COR-L47 (cell line): ENCODE measurements around the gene REXO1.
"Not testable (repeated sequence)": the region's sequence is repeated elsewhere in the genome, so short reads cannot be mapped to it uniquely, and the experiment has no call there.

Experiments used
- DNase-seq: peaks from one replicate; lab custom pipeline; 2025; lab: John Stamatoyannopoulos, UW

The REXO1 gene

DNA sequence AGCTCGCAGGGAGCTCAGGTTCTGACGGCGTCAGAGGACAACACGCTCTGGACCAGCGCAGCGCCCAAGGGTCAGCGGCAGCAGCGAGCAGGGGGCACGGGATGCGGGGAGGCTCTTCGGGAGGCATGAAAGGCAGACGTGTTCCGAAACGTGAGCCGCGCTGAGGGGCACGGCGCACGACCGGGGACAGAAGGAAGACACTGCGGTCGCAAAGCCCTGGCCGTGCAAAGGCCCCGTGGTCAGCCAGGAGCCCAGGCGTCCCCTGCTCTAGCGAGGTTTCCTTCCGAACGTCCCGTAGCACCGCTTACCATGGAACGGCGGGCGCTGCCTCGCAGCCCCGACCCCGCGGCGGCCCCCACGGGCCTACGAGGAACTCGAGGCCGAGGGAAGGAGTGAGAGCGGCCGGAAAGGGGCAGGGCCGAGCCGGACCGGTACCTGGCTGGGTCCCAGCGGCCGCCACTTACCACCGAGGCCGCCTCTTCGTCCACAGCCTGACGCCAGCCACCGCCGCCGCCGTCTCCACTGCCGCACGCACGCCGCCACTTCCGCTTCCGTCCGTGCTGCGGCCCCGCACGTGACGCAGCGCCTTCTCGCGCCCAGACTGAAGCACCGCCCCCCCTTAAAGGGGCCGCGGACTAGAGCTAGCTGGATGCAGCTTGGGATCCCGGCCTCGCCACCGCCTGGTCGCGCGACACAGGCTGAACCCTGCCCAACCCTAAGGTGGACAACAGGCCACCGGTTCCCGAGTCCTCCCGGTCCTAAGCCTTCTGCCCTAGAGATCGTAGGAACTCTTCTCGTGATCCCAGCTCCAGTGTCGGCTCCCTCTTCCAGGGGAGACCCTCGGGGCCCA, 27.6 kb upstream of the REXO1 start:
- DNase-seq: peak; percentile 86

DNA sequence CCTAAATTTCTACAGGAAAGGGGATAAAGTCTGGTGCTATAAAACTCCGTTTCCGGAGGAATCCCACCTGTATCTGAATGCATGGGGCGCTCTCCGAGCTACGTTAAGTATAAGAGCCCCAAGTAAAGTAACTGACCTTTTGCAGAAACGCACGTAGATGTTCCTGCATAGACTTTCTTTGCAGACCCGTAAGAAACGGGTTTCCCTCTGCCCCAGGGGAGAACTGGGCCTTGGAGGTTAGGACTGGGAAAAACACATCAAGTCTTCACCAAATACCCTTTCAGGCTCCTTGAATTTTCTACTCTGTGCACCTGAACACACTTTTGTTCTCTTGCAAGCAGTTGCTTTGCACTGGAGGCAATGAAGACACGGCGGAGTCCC, 27.0 kb upstream of the REXO1 start:
- DNase-seq: not testable (repeated sequence)

DNA sequence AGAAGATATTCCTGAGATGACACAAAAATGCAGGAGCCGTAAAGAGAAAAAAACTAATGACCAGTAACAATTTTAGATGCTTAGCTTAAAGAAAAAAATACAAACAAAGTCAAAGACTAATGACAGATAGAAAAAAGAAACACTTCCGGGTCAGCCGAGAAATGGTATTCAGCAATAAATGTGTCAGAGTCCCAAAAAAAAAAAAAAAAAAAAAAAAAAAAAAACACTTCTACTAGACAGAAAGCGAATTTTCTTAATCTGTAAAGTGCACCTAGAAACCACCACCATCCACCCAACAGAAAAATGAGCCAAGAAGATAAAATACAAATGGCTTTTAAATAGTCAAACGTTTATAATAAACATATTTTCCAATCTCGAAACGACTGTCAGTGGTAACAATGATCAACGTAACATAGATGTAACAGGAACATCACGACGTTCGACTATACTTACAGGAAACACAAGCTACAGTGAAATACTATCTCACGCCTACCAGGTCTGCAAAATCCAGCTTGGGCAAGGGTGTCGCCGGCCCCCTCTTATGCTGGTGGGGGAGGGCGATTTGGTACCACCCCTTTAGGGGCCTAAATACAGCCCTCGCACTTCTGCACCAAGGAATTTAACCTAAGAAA, 26.4 kb upstream of the REXO1 start:
- no peak for DNase-seq

DNA sequence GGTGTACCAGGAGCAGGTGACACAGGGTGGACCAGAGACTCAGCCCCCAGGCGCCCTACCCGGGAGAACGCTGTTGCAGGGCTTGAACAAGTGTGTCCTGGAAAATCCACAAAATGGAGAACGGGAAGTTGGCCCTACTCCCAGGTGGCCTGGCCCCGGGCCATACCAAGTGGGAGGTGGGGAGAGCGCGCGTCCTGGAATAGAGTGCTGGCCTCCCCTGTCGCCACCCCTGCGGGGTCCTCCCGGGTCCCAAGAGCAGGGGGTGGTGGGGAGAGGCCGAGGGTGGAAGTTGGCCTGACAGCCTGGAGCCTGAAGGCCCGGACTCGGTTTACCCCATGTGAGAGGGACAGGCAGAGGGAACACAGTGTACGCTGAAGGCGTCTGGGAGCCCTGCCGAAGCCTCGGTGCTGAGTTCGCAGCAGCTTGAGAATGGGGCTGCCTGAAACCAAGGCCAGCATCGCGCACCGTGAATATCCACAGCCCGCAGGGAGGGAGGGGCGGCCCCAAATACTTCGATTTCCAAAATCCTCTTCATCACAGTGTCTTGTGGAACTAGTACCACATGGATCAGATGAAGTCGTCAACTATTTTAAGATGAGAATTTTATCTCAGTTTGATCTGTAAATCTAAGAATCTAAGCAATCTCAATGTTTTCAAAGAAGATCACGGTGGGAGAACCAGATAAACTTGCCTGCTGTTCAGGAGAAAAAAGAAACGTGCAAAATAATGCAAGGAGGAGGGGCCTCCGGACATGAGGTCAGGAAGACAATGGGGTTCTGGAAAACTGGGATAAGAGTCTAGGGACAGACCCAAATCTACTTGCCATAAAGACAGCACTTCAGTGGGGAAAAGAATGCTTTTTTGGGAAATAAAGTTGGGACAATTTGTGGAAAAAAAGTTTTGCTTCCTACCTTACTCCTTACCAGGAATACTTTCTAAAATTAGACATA, 25.5 kb upstream of the REXO1 start:
- DNase-seq: no peak

DNA sequence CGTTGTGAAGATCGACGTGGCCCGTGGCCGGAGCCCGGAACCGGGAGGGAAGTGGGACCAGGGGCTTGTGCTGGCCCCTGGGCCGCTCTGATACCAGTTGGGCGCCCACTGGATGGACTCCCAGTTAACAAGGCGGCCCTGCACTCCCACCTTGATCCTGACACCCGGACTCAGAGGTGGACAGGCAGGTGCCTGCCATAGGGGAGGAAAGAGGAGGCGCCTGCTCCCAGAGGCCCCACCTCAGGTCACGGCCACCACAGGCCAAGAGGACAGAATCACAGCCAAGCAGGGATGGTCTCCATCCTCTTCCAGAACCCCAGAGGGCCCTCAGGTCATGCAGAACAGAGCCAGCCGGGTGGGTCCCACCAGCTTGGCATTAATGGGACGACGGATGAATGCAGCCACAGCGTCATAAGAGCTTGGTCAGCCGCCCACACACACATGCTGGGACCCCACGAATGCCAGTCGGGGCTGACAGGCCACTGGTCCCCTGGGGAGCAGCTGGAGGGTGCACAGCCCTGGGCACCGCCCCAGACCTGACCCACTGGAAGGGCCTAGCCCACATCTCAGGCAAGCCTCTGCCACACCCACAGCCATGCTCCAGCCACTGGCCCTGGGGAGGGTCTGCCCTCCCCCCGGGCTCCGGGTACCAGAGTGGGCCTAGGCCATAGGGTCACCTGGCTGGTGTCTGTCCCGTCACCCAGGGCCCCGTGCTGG, 24.7 kb upstream of the REXO1 start:
- DNase-seq: no peak

DNA sequence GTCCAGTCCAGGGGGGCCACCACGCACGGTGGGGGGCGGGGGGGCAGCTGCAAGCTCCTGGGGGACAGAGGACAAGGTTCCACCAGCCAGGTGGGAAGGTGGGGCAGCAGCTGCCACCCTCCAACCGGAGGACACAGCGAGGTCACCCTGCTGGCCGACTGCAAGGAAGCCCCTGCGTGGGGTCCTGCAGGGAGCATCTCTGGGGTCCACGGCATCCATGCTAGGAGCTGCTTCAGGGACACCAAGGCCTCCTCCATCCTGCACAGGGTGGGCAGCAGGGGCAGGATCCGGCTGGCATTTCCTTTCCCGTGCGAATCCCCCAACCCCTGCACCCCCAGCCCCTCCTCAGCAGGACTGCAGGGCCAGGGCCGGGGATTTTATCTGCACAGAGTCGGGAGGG, 23.3 kb upstream of the REXO1 start:
- DNase-seq: no peak

DNA sequence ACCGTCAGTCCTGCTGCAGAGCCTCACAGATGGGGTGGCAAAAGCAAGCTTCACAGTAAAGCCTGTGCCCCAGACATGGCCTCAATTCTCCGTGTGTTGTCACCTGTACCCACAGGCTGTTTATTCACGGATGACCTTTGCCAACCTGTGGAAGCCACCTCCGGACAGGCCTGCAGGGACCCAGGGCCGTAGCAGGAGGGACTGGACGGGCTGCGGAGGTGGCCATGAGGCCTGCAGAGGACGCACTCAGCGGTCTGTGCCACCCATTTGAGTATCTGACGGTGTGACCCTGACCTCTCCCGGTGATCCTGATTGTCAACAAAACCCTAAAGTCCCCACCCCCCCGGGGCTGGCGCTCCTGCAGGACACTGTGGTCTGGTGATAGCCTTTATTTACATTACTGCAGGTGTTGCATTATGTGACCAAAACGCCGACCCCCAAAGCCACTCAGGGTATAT, 22.9 kb upstream of the REXO1 start:
- DNase-seq: no peak

DNA sequence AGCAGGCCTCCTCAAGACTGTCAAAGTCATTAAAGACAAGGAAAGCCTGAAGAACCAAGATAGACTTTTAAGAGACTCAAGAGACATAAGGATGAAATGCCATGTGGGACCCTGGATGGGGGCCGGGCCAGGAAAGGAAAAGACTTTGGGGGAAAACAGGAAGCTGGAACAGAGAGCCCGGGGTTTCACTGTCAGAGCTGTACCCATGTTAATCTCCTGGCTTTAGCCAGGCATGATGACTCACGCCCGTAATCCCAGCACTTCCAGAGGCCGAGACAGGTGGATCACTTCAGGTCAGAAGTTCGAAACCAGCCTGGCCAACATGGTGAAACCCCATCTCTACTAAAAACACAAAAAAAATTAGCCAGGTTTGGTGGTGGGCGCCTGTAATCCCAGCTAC, 20.7 kb upstream of the REXO1 start:
- no peak for DNase-seq

DNA sequence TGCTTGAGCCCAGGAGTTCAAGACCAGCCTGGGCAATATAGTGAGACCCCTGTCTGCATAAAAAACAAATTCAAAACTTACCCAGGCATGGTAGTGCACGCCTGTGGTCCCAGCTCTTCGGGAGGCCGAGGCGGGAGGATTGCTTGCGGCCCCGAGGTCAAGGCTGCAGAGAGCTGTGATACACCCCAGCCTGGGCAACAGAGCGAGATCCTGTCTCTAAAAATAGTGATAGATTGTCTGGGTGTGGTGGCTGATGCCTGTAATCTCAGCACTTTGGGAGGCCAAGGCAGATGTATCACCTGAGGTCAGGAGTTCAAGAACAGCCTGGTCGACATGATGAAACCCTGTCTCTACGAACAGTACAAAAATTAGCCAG, 19.1 kb upstream of the REXO1 start:
- DNase-seq: no peak

DNA sequence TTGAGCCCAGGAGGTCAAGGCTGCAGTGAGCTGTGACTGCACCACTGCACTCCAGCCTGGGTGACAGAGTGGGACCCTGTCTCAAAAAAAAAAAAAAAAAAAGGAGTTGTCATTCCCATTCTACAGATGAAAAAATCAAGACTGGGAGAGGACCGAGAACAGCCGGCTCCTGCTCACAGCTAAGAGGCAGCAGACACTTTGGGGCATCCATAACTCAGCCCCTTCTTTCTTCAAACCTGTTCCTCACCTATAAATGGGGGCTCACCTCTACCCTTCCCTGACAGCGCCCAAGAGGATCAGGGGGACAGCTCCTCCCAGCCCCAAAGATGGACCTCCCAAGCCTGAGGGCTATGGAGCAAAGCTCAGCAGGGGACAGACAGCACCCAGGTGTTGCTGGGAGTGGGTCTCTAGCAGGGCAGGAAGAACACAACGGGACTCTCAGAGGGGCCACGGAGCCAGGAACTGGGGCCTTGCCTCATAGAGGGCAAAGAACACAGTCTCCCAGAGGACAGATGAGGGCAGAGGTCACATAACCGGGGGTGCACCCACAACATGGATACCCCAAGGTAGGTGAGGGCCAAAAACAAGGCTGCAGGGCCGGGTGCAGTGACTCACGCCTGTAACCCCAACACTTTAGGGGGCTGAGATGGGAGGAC, 18.5 kb upstream of the REXO1 start:
- no peak for DNase-seq

DNA sequence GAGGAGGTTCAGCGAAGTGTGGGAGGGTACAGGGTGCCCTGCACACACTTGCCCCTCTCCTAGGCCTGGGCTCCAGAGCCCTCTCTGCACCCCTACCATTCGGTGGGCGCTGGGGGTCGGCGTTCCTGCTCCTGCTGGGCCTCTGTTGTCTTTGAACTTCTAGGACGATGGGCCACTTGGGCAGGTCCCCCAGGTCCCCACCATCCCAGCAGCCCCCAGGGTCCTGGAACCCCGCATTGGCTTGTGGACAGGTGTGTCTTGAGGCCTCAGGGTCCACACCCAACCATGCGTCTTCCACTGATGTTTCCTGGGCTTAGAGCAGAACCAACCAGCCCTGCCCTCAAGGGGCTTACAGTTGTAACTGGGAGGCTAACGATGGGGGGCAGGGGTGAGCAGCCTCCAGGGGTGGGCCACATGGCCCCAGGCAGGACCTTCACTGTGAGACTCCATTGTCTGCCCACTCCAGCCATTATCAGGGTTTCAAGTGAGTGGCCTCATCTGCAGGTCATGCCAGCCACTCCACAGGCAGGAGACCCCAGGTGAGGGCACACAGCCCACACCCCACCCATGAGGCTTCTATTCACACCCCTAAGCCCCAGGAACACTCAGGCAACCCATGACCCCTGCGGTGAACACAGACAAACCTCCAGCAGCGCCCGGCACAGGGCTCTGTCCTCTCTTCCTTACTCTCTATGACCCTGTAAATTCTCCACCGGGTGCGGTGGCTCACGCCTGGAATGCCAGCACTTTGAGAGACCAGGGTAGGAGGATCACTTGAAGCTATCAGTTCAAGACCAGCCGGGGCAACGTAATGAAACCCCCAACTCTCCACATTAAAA, 17.1 kb upstream of the REXO1 start:
- DNase-seq: no peak

DNA sequence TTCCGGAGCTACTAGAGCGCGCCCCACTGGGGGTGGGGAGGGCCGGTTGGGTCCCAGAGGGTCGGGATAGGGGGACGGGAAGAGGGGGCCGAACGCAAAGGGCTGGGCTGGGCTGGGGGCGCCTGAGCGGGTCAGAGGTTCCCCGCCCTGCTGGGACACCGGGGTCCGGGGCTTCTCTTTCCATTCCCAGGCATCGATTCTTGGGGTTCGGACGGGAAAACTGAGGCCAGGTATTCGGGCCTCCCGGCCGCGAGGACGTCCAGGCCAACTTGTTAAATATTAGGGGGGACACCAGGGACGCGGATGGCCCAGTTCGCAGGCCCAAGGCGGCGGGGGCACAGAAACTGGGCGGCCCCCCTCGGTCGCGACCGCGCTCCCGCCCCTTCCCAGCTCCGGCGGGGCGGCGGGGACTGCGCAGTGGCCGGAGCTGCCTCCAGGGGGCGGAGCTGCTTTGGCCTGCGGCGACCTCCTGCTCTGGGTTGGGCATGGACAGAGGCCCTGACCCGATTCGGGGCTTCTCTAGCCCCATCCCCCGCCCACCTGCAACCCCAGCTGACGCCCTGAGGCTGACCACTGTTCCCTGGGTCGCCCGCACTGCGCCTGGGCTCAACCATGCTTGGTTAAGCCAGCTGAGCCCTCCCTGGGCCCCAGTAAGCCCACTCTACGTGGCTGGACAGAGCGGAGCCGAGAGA, 16.3 kb upstream of the REXO1 start:
- DNase-seq: no peak

DNA sequence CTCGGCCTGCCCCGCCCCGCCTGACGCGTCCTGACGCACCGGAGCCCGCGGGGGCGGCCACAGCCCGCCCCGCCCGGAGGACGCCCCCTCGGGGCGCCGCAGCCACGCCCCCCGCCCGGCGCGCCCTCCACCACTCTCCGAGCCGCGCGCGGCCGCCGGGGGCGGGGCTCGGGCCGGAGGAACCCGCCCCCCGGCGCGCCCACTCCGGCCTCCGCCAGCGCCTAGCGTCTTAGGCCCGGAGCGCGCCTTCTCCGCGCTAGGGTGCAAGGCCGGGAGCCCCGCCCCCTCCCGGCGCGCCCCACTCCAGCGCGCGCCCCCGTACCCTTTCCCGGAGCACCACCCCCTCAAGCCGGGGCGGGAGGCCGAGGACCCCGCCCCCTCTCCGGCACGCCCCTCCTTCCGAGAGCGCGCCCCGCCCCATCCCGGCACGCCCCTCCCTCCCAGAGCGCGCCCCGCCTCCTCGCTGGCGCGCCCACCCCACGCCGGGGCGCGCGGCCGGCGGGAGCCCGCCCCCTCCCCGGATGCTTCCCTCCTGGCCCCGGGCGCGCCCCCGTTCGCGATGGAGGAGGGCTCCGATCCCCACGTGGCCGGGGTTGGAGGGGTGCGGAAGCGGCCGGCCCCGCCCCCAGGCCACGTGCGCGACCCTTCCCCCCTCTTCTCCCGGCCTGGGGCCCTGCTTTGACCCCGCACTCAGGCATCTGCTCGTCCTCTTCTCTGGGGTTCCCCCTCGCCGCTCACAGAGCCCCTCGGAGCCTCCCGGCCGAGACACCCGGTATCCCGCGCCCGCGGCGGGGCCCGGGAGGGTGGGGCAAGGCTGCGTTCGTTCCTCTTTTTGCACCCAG, 15.6 kb upstream of the REXO1 start:
- peak; percentile 95 for DNase-seq

DNA sequence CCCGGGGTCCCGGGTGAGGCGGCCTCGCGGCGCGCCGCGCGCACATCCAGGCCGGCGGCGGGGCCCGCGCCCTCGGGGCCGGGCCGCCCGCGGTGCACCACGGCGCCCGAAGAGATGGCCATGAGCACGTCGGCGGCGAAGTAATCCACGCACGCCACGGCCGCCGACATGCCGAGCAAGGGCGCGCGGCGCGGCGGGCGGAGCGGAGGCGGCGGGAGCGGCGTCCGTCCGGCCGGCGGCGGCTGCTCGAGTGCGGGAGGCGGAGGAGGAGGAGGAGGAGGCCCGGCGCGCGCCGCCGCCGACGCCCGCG, 15.0 kb upstream of the REXO1 start, which contains the start of gene KLF16:
Gene KLF16 (minus strand): TSS at position 252 of the 310 bp plus-strand sequence. CDS start 82 bp downstream, at position 170.
- DNase-seq: no peak

DNA sequence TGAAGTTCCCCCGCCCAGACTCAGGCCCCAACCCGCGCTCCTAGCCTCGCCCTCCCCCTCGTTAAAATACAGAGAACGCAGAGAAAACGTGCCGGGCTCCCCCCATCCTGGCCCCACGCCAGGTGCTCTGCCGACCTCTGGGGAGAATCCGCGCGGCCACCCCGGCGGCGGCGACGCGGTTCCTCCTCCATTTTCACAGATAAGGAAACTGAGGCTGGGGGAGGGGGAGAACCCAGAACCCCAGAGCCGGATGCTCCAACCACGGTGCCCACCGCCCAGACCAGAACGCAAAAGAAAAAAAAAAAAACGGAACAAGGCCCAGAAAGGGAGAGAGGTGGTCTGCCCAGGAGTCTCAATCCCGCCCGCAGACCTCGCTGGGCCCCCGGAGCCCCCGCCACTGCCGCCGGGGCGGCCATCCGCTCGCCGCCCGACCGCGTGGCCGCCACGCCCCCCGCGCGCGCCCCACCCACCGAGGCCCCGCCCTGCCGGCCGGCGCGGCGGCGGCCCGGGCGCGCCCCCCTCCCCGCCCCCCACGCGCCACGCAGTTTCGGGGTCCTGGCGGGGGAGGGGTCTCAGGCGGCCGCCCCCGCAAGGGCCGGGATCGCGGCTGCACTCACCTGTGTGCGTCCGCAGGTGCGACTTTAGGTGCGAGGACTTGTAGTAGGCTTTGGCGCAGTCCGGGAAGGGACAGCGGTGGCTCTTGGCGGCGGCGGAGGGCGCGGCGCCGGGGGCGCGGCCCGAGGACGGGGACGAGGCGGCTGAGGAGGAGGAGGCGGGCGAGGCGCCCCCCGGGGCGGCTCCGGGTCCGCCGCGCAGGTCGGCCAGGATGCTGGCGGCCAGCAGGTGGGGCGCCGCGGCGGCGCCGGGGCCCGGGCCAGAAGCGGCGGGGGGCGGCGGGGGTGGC, 14.4 kb upstream of the REXO1 start:
- DNase-seq: peak; percentile 36

DNA sequence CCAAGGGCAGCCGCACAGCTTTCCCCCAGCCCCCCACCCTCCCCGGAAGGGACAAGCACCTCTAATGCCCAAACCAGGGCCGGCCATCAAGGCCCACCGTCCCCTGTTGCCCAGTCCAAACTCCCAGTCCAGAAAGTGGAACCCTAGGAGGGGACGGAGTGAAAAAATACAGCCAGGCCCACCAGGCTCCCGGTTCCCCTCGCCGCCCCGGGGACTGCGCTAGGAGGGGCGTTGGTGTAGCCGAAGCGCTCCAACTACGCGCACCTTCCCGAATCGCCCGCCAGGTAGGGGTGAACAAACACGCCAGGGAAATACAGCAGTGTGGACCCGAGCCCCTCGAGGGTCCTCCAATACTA, 13.8 kb upstream of the REXO1 start:
- no peak for DNase-seq

DNA sequence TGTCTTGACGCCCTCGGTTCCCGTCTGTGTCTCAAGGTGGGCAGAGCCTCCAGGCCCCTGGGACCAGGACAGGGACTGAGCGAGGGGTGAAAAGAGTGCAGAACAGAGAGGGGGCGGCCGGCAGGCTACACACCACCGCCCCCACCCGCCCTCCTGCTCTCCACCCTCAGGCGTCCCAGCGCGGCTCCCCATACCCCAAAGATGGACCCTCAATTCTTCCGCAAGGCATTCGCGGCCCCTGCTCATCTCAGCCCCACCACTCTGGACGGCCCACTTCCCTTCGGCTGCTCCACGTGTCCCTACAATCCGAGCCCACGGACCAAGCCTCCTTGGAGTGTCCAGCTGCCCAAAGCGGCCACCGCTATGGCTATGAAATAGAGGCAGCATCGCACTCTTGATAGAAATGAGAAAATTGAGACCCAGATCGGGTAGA, 13.3 kb upstream of the REXO1 start:
- no peak for DNase-seq
